OCI-LY7 (cell line): ENCODE results near the gene MCM5. TPM values are rescaled to one million over a fixed set of nuclear protein-coding genes. Genes with fewer than 3 reads are reported as not detected.

Source experiments
- BruUV-seq: library from RNA; stranded (reverse); fragments of 400-500 nt; replicated peaks from 2 replicates; lab custom pipeline; 2021; lab: Mats Ljungman, UMichigan
- CTCF ChIA-PET: fragments of 300-600 bp; sonication (Branson Sonifier 250); formaldehyde crosslinking; loops from one replicate; lab custom pipeline; 2022; ENCODE audit warnings: antibody characterized with exemption; ENCODE audit not compliant: unreplicated experiment; lab: Charles Lee
- POLR2A ChIA-PET: fragments of 300-600 bp; sonication (Branson Sonifier 250); formaldehyde crosslinking; loops from one replicate; lab custom pipeline; 2022; ENCODE audit warnings: antibody characterized with exemption; lab: Charles Lee
- DNase-seq: peaks from one replicate; pipeline ENCODE4 v3.0.0-alpha.2; 2015; ENCODE audit warnings: low spot score
- H2AFZ ChIP-seq: fragments of 200-600 bp; sonication (generic), shearing (Covaris generic); 2 replicates; pipeline ENCODE4 v1.6.1; 2014; ENCODE audit warnings: mild to moderate bottlenecking, antibody characterized with exemption, low read length, moderate library complexity
- H3K27ac ChIP-seq: fragments of 200-600 bp; sonication (generic); 2 replicates; pipeline ENCODE4 v1.5.1; 2014; ENCODE audit warnings: mixed run types, low read depth, mild to moderate bottlenecking, moderate library complexity, low read length, inconsistent platforms; ENCODE audit not compliant: poor library complexity, severe bottlenecking
- H3K36me3 ChIP-seq: fragments of 200-600 bp; sonication (generic); 2 replicates; pipeline ENCODE4 v1.6.1; 2014; ENCODE audit warnings: mild to moderate bottlenecking, antibody characterized with exemption, low read length, moderate library complexity, mixed read lengths; ENCODE audit not compliant: insufficient read depth
- H3K4me1 ChIP-seq: fragments of 200-600 bp; sonication (generic); 2 replicates; pipeline ENCODE4 v1.5.1; 2014; ENCODE audit warnings: mild to moderate bottlenecking, low read length; ENCODE audit not compliant: insufficient read depth, poor library complexity, severe bottlenecking
- H3K4me2 ChIP-seq: fragments of 200-600 bp; sonication (generic); 2 replicates; pipeline ENCODE4 v1.6.1; 2014; ENCODE audit warnings: mild to moderate bottlenecking, low read length
- H3K4me3 ChIP-seq: fragments of 200-600 bp; sonication (generic); 2 replicates; pipeline ENCODE4 v1.5.1; 2014; ENCODE audit warnings: mild to moderate bottlenecking, low read depth, low read length; ENCODE audit not compliant: poor library complexity, severe bottlenecking
- H3K79me2 ChIP-seq: fragments of 200-600 bp; sonication (generic); 2 replicates; pipeline ENCODE4 v1.6.1; 2016; ENCODE audit warnings: low read depth, mild to moderate bottlenecking, low read length, moderate library complexity, mixed read lengths; ENCODE audit not compliant: insufficient read depth
- H3K9me2 ChIP-seq: fragments of 200-600 bp; sonication (generic); 2 replicates; pipeline ENCODE4 v1.6.1; 2016; ENCODE audit warnings: mild to moderate bottlenecking, low read length, mixed read lengths; ENCODE audit not compliant: insufficient read depth
- H3K9me3 ChIP-seq: fragments of 200-600 bp; sonication (generic); 2 replicates; pipeline ENCODE4 v1.6.1; 2014; ENCODE audit warnings: mild to moderate bottlenecking, mixed run types, low read length, mixed read lengths
- H4K20me1 ChIP-seq: fragments of 200-600 bp; sonication (generic); 2 replicates; pipeline ENCODE4 v1.6.1; 2014; ENCODE audit warnings: mild to moderate bottlenecking, antibody characterized with exemption, low read length, moderate library complexity, mixed read lengths; ENCODE audit not compliant: insufficient read depth
- CTCF ChIP-seq: fragments of 200-600 bp; sonication (generic); conservative IDR thresholded peaks from 2 replicates; pipeline ENCODE4 v1.5.1; 2014; ENCODE audit warnings: mild to moderate bottlenecking, antibody characterized with exemption, low read length, moderate library complexity, mixed read lengths
- EZH2phosphoT487 ChIP-seq: fragments of 200-600 bp; sonication (generic); IDR thresholded peaks from 2 replicates; pipeline ENCODE4 v1.6.1; 2018; ENCODE audit warnings: low read depth, borderline replicate concordance, mild to moderate bottlenecking, mixed run types, antibody characterized with exemption, low read length, moderate library complexity, mixed read lengths
- intact Hi-C: fragments of 100-400 bp; cut with micrococcal nuclease; formaldehyde crosslinking; loops from one replicate; pipeline ENCODE4 v1.10.0; 2022; ENCODE audit not compliant: unreplicated experiment
- total RNA-seq, 2 experiments: library from RNA; depleted of rRNA in 1 of 2; stranded (reverse); fragments of >200 nt in 1 of 2; shearing (Covaris generic) in 1 of 2; gene quantifications; 2 replicates each; pipeline ENCODE4 v1.2.3, GENCODE V29; 2014 to 2022

The MCM5 gene
- total RNA-seq, 2 experiments from 2014 or later = 242 to 360 TPM

GRCh38 chr22:35409783-35410662 lies 10.1 kb downstream of the MCM5 start:
- peak overlapping the region; percentile 50 for H3K4me3 ChIP-seq
- peak overlapping the region; percentile 90 for H3K27ac ChIP-seq
- TF ChIP-seq CTCF = no peak
- no peak for TF ChIP-seq EZH2phosphoT487
- H3K4me2 ChIP-seq = peak overlapping the region; percentile 82
- ChIA-PET CTCF (interaction anchor here (0.6 to 1.4 kb wide), 6 partner anchors 57 to 430 kb away, joined by 3 to 5 read pairs (median 3); no protein-coding TSS in a partner anchor), POLR2A (interaction anchor here (1.0 to 3.2 kb wide), 6 partner anchors 8 to 80 kb away, joined by 3 to 13 read pairs (median 5); no protein-coding TSS in a partner anchor)
- H3K79me2 ChIP-seq = peaks cover 21% of the 10 kb centered on the region; the same call in 1 of the 2 replicates
- H2AFZ ChIP-seq = no peak overlapping the region
- no TSS peak for BruUV-seq
- H3K9me2 ChIP-seq = no peaks in the 10 kb centered on the region
- peaks cover 80% of the 10 kb centered on the region for H3K4me1 ChIP-seq
- H3K36me3 ChIP-seq = peaks cover 99% of the 10 kb centered on the region
- peak; percentile 90 for DNase-seq
- no peaks in the 10 kb centered on the region for H3K9me3 ChIP-seq
- intact Hi-C loops = loop anchor here (1.0 to 5.0 kb wide), 2 partner anchors 58 to 103 kb away; no protein-coding TSS in a partner anchor
- H4K20me1 ChIP-seq = peaks cover 6% of the 10 kb centered on the region

GRCh38 chr22:35410663-35411034 lies 10.7 kb downstream of the MCM5 start:
- H3K4me2 ChIP-seq = peak overlapping the region; percentile 82
- intact Hi-C loops = loop anchor here (1.0 to 5.0 kb wide), 2 partner anchors 58 to 103 kb away; no protein-coding TSS in a partner anchor

More at GRCh38 chr22:35410663-35411034, 10.7 kb downstream of the MCM5 start:
- H4K20me1 ChIP-seq = peaks cover 6% of the 10 kb centered on the region
- H3K36me3 ChIP-seq = peaks cover 99% of the 10 kb centered on the region
- DNase-seq = no peak
- no peaks in the 10 kb centered on the region for H3K9me3 ChIP-seq
- ChIA-PET CTCF (interaction anchor here (0.8 to 1.4 kb wide), 4 partner anchors 58 to 372 kb away, joined by 3 to 5 read pairs (median 4); no protein-coding TSS in a partner anchor), POLR2A (interaction anchor here (1.4 to 3.2 kb wide), 4 partner anchors 9 to 59 kb away, joined by 3 to 13 read pairs (median 8); no protein-coding TSS in a partner anchor)
- H3K79me2 ChIP-seq = peaks cover 22% of the 10 kb centered on the region; the same call in 1 of the 2 replicates
- H3K9me2 ChIP-seq = no peaks in the 10 kb centered on the region
- peak overlapping the region; percentile 90 for H3K27ac ChIP-seq
- H3K4me3 ChIP-seq = peak overlapping the region; percentile 50
- TF ChIP-seq CTCF (no peak), EZH2phosphoT487 (no peak)
- H2AFZ ChIP-seq = no peak overlapping the region
- H3K4me1 ChIP-seq = peaks cover 80% of the 10 kb centered on the region
- BruUV-seq = no TSS peak
